Stimulated activated CD4-positive, alpha-beta T cell treated with anti-CD3 and anti-CD28 coated beads, TNF-alpha, amount 100 ng/mL, for 48 hours (primary cell): ENCODE results near the gene INSRR.

Experiments
- DNase-seq, 3 donors: peaks; one replicate each; pipeline ENCODE4 v3.0.0-alpha.2; 2020; ENCODE audit warnings: low read depth in 3 of 3

Gene INSRR

DNA sequence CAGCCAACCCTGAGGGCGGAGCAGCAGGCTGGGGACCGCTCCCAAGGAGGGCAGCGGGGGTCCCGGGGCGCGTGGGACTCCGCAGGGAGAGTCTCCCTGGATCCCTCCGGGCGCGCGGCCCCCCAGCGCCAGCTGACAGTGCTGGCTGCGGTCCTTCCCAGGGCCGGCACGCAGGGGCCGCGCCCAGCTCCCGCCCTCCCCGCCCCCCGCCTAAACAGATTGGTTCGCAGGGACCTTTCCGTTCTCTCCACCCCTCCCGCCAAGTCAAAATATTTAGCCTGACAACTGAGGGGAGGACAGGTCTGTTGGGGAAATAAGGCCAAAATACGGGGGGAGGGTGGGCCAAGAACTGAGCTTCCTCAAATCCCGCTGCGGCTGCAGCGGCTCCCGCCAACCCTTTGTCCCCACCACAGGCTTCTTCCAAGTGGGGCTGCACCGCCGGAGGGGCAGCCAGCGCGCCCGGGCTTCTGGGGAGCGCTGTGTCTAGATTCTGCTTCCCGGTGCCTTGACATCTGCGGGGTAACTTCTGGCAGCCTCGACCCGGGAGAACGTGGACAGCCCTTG lies at the start of gene INSRR:
TSS of gene INSRR (minus strand) at position 159 of the 564 bp plus-strand sequence. CDS start 496 bp downstream, outside the sequence.
- DNase-seq = no peak

DNA sequence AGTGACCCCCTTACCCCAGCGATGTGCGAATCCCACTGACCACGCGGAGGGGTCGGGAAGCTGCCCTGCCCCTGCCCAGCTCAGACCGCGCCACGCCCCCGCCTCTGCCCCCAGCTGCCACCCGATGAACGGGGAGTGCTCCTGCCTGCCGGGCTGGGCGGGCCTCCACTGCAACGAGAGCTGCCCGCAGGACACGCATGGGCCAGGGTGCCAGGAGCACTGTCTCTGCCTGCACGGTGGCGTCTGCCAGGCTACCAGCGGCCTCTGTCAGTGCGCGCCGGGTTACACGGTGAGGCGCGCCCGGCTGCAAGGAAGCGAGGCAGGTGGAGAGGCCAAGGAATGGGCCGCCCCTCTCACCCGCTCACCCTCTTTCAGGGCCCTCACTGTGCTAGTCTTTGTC lies 49.6 kb upstream of the INSRR start:
- DNase-seq = no peak

GRCh38 chr1:156906206-156906906 lies 47.4 kb upstream of the INSRR start:
- no peak for DNase-seq

DNA sequence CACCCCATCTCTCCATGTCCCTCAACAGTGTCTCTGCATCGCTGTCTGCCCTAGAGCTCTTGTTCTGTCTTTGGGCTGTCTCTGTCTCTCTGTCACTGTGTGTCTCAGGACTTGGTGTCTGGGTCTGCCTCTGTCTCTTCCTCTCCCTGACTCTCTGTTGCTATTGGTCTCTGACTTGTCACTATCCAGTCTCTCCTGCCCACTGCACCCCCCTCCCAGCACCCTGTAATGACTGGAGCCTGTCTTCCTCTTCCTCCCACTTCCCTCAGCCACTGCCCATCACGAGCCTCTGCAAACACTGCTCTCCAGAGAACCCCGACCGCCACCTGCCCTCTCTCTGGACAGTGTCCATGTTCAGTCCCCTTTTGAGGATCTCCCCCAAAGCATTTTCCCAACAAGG lies 46.7 kb upstream of the INSRR start:
- no peak for DNase-seq

DNA sequence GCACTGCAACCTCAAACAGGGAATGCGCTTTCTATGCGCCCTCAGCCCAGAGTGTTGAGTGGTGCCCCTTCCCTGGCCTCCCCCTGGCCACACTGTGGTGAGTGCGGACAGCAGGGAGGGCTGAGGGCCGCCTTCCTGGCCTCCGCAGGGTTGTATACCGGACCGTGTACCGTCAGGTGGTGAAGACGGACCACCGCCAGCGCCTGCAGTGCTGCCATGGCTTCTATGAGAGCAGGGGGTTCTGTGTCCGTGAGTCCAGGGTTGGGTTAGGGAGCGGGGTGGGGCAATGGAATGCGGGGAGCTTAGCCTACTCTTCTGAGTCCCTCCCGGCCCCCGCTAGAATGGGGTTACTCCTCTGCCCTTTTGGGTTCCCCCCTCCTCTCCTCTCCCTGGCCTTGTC lies 46.3 kb upstream of the INSRR start:
- no peak for DNase-seq

DNA sequence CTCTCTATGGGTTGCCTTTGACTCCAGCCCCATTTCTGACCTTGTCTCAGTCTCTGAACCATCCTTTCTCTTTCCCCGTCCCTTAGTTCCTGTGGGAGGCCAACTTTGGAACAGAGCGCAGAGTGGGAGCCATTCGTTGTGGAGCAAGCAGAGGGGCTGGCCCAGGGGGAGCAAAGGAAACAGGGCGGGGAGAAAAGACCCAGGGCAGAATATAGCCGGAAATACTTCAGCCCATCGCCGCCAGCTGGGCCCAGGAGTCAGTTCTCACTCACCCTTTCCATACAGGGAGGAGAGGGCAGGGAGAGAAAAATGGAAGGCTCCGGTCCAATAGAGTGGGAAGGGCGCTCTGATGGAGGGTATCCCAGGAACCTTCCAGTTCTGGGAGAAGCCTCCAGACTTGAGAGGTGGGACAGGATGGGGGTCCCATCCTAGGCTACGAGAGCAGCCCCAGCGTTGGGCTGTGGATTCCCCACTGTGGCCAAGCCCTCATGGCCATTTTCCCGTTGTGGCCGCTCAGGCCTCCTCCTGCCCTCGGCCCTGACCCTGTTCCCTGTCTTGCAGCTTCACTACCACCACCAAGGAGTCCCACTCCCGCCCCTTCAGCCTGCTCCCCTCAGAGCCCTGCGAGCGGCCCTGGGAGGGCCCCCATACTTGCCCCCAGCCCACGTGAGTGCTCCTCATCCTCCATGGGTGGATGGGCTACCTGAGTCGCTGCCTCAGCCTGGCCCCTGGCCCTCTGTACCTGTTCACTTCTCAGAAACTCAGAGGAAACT lies 45.5 kb upstream of the INSRR start:
- no peak for DNase-seq

GRCh38 chr1:156903328-156904091 lies 44.6 kb upstream of the INSRR start:
- no peak for DNase-seq

DNA sequence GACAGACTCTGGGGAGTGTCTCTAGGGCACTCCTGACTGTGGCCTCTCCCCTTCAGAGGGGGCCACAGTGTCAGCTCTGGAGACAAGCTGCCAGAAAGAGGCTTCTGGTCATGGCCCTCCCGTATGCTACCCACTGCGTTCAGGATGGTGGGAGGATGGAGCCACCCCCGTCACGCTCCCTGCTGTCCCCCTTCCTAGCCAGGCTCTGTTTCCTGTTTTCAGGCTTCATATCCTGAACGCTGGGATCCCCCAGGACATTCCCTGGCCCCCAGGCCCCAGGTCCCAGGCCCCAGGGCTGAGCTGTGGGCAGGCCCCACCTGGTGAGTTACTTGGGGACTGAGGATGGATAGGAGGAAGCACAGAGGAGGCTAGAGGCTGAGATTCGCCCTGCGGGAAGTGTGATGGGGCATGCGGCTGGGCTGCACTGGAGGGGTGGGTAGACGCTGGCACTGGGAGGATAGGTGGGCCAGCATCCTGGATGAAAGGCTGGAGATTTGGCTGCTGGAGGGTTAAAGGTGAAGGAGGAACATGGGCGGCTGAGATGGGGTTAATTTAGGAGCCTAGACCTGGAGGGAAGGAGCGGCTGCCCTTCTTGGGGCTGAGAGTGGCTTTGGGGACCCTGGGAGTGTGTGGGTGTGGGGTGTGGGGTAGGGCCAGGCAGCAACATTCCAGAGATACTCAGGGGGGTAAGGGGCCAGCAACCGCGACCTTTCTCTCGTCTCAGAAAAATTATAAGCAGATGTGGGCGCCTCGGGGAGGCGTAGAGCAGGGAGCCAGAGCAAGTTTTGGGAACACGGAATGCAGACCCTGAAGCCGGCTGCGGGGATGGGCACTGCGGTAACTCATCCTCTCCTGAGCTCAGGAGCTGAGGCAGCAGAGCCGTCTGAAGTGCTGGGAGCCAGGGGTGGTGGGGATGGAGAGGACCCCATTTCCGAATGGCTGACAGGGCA lies 43.3 kb upstream of the INSRR start:
- no peak for DNase-seq

- DNase-seq = no peak
Measured at GRCh38 chr1:156901590-156901900, 42.6 kb upstream of the INSRR start.

DNA sequence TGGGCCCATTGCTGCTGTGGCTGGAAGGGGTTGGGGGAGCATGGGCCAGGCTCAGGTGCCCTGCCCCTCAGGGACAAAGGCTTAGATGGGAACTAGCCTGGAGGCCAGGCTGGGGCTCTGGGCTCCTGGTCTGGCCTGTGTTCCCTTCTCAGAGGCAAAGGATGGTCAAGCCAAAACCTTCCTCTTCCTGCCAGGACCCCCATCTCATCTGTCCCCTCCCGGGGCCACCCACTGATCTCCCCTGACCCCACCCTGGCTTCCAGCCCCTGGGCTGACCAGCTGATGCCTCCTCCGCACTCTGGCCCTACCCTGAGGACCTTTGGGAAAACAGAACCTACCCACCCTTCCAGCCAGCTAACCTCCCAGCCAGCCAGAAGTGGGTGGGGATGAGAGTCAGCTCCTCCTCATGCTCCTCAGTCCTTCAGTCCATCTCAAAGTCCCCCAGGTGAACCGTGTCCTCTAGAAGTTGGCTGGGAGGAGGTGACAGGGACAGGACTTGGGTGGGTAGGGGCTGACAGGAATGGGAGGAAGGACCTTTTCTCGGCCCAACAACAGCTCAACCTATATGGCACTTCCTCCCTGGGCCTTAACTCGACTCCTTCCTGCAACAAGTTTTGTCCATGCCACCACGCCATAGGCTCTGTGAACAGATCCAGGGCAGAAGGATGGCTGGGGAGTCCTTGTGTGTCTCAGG lies 42.1 kb upstream of the INSRR start:
- DNase-seq = no peak

DNA sequence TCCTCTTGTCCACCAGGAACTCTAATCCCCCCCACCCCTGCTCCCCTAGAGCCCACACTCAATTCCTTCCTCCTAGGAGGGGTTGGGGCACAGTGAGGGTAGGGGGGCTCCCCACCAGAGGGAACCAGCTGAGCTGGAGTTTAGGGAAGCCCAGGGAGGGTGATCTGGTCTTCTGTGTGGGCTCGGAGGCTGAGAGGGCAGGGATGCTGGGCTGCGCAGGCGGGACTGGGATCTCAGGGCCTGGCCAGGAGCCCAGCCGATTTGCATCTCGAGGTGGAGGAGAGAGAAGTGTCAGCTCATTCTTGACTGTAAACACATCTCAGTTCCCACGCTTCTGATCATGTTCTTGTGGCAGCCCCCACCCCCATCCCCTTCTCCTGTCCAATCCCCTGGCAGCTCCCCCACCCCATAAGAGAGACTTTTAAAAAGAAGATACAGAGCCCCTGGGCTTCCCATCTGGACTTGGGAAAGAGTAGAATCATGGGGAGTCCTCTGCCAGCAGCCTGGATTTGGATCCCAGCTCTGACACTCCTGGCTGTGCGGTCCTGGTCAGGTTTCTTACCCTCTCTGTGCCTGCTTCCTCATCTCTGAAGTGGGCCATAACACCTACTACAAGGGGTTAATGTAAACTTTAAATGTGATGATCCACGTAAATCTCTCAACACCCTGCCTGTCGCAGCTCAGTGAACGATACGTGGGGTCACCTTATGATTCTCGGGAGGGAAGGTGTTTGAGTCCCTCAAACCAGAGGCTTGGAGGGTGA lies 41.2 kb upstream of the INSRR start:
- DNase-seq = no peak

DNA sequence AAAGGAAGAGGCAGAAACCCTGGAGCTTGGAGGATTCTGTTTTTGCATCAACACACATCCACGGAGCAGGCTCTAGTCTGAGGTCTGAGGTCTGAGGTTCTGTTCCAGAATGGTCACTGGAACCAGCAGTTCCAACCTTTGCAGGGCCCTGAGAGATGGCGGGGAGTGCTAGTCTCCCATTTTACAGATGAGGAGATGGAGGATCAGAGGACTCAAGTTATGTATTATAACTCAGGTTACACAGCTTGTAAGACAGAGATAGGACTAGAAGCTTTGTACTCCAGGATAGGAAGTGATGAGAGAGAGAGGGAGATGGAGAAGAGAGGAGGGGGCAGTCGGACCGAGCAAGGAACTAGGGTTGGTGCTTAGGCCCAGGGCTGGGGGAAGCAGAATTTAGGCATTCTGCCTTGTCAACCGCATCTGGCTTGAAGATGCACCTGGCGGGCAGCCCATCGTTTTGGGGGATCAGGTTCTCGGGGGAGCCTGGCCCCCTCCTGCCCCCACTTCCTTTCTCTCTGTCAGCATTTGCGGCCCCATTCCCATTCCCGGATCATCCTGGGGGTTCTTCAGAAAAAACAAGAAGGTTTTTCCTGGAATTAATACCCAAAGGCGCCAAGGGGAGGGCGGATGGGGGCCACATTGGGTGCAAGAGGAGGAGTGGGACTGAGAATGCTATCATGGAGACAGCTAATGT lies 40.2 kb upstream of the INSRR start:
- no peak for DNase-seq

GRCh38 chr1:156898161-156898566 lies 39.2 kb upstream of the INSRR start:
- DNase-seq = no peak

- DNase-seq = no peak
Measured at GRCh38 chr1:156897078-156897825, 38.3 kb upstream of the INSRR start.

DNA sequence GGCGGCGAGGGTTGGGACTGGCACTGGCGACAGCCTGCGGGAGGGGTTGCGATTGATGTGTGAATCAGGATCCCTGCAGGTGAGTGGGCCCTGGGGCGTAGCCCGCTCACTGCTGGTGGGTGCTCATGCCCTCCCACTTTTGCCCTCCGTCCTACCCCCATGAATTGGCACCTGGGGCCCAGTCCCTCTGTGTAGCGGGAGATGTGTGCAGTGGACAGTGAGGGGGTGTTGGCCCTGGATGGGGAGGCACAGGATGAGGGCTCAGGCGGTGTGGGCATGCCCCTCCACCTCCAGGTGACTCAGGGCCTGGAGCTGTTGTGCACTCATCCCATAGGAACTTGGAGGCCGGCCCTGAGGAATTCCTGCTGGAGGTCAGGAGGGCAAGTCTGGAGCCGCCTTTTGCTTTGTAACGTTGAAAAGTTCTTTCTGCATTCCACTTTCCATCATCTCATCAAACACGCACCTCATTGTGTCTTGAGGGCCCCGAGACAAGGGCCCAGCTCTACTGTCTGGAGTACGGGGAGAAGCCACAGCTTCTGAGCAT lies 37.6 kb upstream of the INSRR start:
- no peak for DNase-seq

DNA sequence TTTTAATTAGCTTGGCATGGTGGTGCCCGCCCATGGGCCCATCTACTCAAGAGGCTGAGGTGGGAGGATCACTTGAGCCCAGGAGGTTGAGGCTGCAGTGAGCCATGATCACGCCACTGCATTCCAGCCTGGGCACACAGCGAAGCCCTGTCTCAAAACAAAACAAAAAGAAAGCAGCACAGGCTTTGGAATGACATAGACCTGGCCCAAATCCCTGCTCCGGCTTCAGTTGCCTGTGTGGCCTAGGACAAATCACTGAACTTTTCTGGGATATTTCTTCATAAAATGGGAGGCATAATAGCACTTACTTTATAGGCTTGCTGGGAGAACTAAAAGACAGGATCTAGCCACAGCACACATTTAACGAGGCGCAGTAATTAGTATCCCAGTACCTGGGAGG lies 37.0 kb upstream of the INSRR start:
- no peak for DNase-seq

DNA sequence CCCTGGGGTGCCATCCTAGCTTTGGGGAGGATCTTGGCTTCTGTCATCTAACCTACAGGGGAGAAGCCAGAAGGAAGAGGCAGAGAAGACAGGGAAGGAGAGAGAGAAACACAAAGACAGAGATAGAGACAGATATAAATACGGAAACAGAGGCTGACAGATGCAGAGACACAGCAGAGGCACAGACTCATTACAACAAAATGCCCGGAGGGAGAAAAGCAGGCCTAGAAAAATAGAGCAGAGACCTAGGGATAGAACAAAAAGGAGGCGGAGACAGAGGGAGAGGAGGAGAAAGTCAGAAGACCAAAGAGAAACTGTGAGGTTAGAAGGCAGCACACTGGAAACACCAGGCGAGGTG lies 36.5 kb upstream of the INSRR start:
- no peak for DNase-seq

GRCh38 chr1:156894711-156895454 lies 36.0 kb upstream of the INSRR start:
- no peak for DNase-seq
